Measurements from ENCODE around the gene GMPR2. TPM values are rescaled to one million over a fixed set of nuclear protein-coding genes. Genes with fewer than 3 reads are reported as not detected.

GMPR2 gene
- total RNA-seq, 2 donors from 2014 or later, result 34.4 to 42.0 TPM

DNA sequence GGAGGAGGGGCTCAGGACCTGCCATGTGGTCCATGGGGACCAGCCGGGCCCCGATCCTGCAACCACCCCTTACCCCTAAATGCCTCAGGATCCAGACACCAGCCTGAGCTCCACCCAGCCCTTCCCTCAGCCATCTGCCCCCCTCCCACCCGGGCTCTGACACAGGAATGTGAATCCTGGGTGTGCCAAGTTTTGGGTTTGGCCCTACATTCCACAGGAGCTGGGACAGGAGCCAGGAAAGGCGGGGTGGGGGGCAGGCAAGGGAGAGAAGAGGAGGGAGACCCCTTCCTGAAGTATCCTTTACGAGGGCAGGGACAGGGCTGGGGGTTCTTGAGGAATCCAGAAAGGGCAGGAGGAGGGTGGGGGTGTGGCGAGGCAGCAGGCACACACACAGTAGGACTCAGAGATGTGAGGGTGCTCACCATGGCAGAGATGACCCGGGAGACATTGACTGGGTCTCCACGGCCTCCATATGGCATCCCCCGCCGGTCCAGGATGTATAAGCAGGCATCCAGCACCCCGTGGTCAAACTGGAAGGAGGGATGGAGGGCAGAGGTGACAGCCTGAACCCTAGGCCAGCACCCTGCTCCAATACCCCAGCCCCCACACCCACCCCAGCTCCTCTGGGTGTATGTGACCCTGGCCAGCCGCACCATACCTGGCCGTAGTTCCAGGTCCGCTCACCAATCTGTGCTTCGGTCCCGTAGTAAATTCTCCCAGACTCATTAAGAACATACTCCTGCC, 26.7 kb downstream of the GMPR2 start:
- peak; percentile 72 for DNase-seq (ENCODE audit: low spot score)
- intact Hi-C loops (cut with DNase I), result loop anchor here in 1 of 2 donors (10.0 kb wide), 1 partner anchor 45 kb away; the partner anchor contains the start of gene CIDEB

DNA sequence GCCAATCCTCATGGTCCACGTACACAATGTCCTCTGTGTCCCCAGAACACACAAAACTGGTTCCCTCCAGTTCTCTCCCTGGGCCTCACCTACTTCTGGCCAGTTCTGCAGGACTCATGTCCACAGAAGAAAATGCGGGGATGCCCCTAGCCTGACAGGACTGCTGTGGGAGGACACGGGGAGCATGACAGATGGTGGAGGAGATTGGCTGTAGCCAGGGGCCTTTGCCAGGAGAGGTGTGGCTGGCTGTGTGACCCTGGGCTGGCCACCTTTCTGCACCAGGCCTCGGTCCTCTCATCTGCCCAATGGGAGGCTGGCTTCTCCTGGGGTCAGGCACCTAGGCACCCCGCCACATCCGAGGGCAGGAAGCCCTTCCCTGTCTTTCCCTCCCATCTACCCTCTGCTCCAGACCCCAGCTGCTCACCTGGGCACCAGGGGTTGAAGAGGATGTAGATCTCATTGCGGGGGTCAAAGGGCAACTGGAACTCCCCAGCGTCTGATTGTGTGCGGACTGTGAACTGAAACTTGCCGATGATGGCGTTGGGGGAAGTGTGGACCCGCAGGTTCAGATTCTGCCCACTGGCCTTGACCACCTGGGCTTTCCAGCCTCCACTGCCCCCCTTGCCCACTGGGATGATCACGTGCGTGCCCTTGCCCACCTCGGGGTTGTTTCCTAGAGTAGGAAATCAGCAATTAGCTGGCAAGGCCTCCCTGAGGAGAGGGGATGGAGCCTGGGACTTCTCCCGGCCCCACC, 27.5 kb downstream of the GMPR2 start:
- DNase-seq (ENCODE audit: low spot score), result peak; percentile 62
- intact Hi-C loops (cut with DNase I), result no loop called here

DNA sequence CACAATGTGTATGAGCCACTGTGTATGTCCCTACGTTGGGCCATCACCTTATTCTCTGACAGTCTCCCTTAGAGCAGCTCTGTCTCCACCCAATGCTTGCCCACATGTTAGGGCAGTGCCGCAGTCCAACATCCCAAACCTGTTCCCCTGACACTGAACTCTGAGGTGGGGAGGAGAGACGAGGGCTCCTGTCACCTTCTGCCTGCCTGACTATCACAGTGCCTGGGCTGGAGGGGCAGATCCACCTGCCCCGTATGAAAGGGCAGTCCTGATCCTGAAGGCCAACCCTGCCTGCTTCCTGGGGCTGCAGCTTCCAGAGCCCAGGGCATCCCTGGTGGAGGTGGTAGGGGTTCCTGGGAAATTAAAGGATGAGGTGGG, 28.0 kb downstream of the GMPR2 start:
- DNase-seq (ENCODE audit: low spot score), result peak; percentile 31
- intact Hi-C loops (cut with DNase I), result no loop called here

DNA sequence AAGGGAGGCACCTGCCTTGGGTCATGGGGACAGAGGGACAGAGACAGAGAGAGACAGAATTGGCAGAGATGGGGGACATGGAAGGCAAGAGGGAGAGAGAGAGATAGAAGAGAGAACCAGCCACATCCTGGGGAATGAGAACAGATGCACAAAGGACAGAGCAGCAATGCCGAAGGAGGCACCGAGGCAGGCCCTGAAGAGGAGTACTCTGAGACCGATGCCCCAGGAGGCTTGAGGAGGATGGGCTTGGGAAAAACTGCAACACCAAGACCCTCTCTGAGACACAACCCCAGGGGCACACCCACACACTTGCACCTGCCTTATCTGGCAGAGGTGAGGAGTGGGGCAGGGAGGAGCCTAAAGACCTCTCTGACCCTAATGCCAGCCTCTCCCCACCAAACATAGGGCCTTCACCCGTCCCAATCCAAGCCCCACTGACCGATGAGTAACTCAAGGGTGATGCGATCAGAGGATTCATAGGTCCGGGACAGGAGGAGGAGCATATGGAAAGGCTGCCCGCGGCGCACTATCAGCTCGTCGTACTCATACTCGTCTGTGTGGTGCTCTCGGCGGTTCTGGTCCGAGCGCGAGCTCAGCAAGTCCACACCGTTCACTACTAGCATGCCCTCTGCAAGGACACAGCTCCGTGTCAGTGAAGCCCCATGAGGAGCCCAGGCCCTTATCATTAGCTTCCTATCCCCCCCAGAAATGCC, 28.7 kb downstream of the GMPR2 start:
- intact Hi-C loops (cut with DNase I), result no loop called here
- DNase-seq (ENCODE audit: low spot score), result peak; percentile 47

GRCh38 chr14:24261969-24262327, 29.2 kb downstream of the GMPR2 start:
- peak; percentile 76 for DNase-seq (ENCODE audit: low spot score)
- intact Hi-C loops (cut with DNase I), result no loop called here

- intact Hi-C loops (cut with DNase I), result no loop called here
- peak; percentile 68 for DNase-seq (ENCODE audit: low spot score)
Observed at GRCh38 chr14:24262821-24263733, 30.3 kb downstream of the GMPR2 start, which contains the start of gene TGM1. Gene TGM1 (minus strand): TSS chr14:24263177. CDS start chr14:24262352, 825 bp downstream.

GRCh38 chr14:24263848-24264247, 31.1 kb downstream of the GMPR2 start:
- DNase-seq (ENCODE audit: low spot score), result no peak
- intact Hi-C loops (cut with DNase I), result no loop called here

DNA sequence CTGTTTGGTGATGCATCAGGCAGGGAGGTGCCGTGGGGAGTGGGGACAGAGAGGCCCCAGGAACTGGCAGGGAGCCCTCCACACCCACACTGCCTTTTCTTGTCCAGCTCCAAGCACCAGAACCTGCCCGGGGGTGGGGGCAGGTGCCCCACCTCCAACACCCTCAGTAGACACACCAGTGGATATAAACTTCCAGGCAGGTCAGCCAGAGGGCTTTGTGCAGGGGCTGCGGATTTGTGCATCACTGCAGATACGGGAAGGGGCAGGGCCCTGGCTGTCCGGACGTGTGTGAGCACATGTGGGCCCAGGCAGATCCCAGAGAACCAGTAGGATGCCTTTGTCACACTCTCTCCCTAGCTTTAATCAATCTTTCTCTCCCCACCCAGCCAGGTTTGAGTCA, 31.6 kb downstream of the GMPR2 start:
- intact Hi-C loops (cut with DNase I), result no loop called here
- DNase-seq (ENCODE audit: low spot score), result peak; percentile 74

DNA sequence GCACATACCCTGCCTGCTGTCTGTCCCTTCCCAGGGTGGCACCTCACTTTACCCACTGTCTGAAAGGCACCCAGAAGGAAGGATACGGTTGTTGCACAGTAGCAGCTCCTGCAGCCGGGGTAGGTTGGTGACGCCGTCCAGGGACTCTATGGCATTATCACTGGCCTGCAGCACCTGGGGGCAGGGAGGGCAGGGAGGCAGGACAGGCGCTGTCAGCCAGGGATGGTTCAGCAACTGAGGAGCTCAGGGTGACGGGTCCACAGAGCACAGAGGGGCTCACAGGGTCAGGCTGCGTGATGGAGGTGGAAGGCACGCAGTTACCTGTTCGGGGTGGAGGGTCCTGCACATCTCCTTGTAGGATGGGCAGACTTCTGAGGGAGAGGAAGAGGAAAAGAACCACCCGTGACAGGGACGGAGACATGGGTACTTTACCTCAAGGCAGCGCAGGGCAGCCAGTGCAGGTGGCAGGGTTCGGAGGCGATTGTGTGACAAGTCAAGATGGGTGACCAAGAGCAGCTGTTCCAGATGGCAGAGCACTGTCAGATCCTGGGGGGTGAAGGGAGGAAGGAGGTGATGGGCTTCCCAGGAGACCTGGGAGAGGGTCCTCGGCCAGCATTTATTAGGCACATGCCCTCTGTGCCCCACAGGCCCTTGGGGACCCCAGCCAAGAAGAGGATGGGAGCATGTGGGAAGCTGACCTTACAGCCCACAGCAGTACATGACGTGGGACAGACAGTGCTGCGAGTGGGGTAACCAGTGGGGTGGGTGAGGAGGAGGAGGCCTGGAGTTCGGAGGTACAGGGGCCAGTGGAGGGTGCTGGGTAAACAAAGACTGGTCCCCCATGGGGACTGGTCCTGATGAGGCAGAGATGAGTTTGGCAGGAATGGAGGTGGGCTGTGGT, 33.9 kb downstream of the GMPR2 start:
- intact Hi-C loops (cut with DNase I), result no loop called here

GRCh38 chr14:24267516-24267915, 34.8 kb downstream of the GMPR2 start:
- intact Hi-C loops (cut with DNase I), result no loop called here
- no peak for DNase-seq (ENCODE audit: low spot score)

More for the DNA sequence above, 33.9 kb downstream of the GMPR2 start:
- no peak for DNase-seq (ENCODE audit: low spot score)

DNA sequence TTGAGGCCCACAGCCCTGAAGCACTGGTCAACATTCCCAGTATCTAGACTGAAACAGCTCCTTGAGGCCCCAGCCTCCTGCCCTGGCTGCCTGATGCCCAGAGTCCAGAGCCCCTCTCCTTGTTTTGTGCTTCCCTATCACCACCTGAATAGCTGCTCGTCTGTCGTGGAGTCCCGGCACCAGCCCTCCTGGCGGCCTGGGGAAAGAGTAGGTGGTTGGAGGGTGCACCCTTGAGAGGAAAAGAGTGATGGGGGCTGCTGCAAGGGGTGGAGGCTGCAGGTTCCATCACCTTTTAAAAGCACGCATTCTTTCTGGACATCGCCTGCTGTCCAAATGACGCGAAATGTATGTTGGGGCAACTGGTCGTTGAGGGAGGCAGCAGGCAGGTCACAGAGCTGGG, 35.5 kb downstream of the GMPR2 start:
- intact Hi-C loops (cut with DNase I), result no loop called here
- DNase-seq (ENCODE audit: low spot score), result no peak

DNA sequence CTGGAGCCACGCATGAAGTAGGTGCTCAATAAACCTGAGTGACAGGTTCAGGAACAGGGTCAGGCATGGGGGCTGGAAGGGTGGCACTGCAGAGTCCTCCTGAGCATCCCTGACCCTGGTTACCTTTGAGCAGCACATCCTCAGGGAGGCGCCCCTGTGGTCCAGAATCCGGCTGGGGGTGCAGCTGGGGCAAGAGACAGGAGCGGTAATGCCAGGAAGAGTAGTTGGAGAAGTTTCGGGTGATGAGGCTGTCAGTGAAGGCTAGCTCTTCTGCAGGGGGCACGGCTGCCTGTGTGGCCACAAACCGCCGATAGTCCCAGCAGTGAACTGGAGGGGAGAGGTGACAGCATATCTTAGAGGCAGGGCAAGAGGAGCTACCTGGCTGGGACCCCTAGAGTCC, 36.6 kb downstream of the GMPR2 start:
- intact Hi-C loops (cut with DNase I), result no loop called here
- no peak for DNase-seq (ENCODE audit: low spot score)

- intact Hi-C loops (cut with DNase I), result no loop called here
- DNase-seq (ENCODE audit: low spot score), result no peak
Observed at GRCh38 chr14:24269910-24270536, 37.3 kb downstream of the GMPR2 start.

DNA sequence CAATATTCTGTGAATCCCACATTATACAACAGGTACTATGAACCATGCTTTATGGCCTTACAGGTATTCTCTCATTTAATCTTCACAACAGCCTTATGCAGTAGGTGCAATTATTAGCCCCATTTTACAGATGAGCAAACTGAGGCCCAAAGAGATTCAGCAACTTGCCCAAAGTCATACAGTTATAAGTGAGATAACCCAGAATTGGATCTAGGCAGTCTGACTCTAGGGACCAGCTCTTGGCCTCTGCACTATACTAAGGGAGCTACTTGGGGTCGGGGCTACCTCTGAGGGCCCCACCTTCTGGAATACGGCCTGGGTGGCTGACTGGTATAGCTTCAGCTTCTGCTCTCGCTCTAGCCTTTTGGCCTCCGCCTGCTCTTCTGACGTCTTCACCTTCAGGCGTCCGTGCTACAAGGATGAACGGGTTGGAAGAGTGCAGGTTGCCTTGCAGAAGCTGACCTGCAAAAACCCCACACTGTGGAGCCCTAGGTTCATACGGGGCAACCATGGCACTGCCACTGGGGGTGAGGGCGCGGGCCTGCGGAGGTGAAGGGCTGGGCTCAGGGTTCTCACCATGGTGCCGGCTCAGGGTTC, 37.9 kb downstream of the GMPR2 start:
- intact Hi-C loops (cut with DNase I), result no loop called here
- no peak for DNase-seq (ENCODE audit: low spot score)

DNA sequence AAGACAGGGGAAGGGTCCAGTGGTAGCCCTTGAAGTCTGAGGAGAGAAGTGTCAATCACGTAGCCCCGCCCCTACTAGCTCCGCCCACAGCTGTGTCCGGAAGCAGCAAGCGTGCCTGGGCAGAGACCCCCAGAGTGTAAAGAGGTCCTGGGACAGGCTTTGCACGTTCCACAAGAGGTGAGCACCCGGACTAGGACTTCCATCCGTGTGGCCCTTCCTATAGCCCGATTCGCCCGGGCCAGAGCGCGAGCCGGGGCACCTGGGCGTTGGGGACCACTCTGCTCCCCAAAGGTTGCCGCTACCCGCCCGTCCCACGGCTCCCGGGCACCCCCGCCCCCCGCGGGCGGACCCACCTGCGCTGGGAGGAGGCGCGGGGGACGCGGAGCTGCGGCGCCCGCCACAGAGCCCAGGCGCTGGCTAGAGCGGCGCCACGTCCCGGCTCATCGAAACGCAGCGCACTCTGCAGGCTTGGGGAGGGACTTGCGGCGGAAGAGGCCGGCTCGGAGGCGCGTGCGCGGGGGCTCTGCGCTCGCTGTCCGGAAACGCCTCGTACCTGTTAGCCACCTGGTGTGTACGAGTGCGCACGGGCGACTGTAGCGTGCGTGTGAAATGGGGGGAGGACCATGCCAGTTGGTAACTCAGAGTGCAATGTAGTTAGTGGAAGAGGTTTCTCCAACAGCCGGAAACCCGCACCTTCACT, 38.6 kb downstream of the GMPR2 start, which contains the start of gene RABGGTA:
Gene RABGGTA, minus strand, starts transcription at position 464 of the 700 bp plus-strand sequence. CDS start 482 bp downstream, outside the sequence.
- peak; percentile 96 for DNase-seq (ENCODE audit: low spot score)
- intact Hi-C loops (cut with DNase I), result no loop called here

DNA sequence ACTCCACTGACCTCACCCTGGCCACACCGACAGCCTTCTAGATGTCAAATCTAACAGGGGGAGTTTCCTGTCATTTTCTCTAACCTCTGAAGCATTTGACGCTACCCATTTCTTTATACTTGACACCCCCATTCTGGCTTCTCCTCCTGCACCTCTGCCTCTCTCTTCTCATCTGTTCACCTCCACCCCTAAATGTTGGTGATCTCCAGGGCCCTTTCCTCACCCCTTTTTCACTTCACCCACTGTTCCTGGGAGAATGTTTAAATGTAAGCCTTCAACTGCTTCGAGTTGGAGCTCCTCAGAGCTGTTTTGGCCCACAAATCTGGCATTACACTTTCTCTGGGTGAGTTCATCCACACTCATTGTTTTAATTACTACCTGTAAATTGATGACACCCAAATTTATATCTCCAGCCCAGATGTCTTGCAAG, 39.1 kb downstream of the GMPR2 start:
- intact Hi-C loops (cut with DNase I), result no loop called here
- DNase-seq (ENCODE audit: low spot score), result no peak

GRCh38 chr14:24272467-24272866, 39.7 kb downstream of the GMPR2 start:
- no peak for DNase-seq (ENCODE audit: low spot score)

More at GRCh38 chr14:24272467-24272866, 39.7 kb downstream of the GMPR2 start:
- intact Hi-C loops (cut with DNase I), result no loop called here

All from posterior vena cava (tissue), 2 donors.